ENCODE data around the gene FOXQ1.
"Not testable (repeated sequence)": the region's sequence is repeated elsewhere in the genome, so short reads cannot be mapped to it uniquely, and the experiment has no call there.

FOXQ1 gene

DNA sequence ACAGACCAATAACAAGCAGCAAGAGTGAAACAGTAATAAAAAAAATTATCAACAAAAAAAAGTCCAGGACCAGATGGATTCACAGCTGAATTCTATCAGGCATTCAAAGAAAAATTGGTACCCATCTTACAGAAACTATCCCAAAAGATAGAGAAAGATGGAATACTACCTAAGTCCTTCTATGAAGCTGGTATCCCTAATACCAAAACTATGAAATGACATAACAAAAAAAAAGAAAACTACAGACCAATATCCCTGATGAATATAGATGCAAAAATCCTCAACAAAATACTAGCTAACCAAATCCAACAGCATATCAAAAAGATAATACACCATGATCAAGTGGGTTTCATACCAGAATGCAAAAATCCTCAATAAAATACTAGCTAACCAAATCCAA is 43.2 kb downstream of the FOXQ1 start:
- not testable (repeated sequence) for DNase-seq (ENCODE audit: extremely low read depth in 1 of 2, low read depth in 1 of 2)

DNA sequence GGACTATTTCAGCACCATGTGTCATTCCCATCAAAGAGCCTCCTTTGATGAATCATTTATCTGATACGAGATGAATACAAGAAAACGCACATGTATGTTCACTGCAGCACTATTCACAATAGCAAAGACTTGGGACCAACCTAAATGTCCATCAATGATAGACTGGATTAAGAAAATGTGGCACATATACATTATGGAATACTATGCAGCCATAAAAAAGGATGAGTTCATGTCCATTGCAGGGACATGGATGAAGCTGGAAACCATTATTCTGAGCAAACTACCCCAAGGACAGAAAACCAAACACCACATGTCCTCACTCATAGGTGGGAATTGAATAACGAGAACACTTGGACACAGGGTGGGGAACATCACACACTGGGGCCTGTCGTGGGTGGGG is 49.8 kb downstream of the FOXQ1 start:
- DNase-seq (ENCODE audit: extremely low read depth in 1 of 2, low read depth in 1 of 2) = not testable (repeated sequence)

DNA sequence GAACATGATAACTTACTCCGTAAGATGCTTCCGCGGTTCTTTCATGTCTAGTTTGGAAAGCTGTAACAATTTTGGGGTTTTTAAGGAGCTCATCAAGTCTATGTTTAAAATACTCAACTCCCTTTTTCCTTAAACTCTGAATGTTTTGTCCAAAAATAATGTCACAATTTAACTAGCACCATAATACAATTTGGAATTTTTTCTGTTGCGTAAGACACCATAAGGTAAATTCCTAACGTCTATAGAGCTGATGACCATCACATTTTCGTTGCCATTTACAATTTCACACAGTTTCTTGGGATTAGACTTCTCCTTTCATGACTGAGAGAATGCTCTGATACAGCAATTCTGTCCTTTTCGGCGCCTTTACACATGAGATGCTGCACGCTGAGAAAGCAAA is 50.7 kb downstream of the FOXQ1 start:
- no peak for DNase-seq (ENCODE audit: extremely low read depth in 1 of 2, low read depth in 1 of 2)

DNA sequence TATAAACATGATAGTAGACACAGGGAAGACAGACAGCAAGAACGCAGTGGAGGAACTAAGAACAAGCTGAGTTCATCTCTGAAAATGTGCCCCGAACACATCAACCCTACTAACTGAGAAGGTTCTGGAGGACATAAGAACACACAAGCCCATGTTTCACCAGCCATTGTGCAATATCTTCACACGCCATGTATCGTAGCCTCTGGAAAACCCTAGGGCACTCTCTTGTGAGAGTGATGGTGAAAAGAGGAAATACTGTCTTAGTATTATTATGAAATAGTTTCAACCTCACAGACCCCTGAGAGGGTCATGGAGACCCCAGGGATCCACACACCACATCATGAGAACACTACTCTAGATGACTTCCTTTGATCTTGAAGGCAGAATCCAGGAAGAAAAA is 51.4 kb downstream of the FOXQ1 start:
- DNase-seq (ENCODE audit: extremely low read depth in 1 of 2, low read depth in 1 of 2) = no peak

DNA sequence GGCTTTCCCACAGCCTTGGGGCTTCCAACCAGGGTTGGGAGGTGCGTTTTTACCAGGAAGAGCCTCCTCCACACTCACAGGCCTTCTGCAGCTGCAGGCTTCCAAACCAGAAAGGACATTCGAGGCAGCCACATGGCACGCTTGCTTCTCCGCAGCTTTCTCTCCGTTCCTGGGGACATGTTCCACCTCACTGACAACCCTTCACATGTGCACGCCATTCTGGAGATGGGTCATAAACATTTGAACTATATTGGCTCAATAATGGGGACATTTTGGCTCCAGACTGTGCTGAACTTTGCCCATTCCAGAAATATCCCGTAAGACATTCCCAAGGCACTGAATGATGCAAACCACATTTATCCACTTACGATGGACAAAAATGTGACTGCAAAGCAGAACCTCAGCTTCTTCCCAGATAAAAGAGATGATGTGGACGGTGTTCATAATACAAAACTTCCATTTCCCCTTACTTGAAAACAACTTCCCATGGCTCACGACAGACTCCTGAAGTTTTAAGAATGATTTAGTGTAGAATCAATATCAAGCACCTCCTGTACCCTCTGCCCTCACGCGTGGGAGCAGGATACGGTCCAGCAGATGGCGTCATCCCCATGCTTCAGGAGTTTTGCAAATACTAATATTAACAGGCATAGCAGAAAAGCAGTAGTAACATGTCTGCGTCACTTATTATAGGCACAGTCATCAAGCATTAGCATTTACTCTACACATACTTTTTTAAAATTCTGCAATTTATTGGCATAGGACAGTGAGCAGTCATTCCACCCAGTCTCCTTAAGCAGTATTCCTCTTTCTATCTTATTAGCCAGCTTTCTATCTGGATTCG is 52.1 kb downstream of the FOXQ1 start:
- DNase-seq (ENCODE audit: extremely low read depth in 1 of 2, low read depth in 1 of 2) = no peak

Data from activated CD8-positive, alpha-beta memory T cell treated with anti-CD3 and anti-CD28 coated beads for 1 hour (primary cell).